Measurements from ENCODE around the gene DGKD.

GRCh38 chr2:233470011-233470687, 115.9 kb downstream of the DGKD start:
- TF ChIP-seq CTCF (IDR thresholded peaks at IDR 0.05; ENCODE audit: low read depth, low read length) (no peak), EZH2phosphoT487 (IDR thresholded peaks at IDR 0.05; ENCODE audit: low read depth) (no peak)

Measured in OCI-LY3 (cell line).